Measurements from ENCODE around the gene CAMSAP1.

DNA sequence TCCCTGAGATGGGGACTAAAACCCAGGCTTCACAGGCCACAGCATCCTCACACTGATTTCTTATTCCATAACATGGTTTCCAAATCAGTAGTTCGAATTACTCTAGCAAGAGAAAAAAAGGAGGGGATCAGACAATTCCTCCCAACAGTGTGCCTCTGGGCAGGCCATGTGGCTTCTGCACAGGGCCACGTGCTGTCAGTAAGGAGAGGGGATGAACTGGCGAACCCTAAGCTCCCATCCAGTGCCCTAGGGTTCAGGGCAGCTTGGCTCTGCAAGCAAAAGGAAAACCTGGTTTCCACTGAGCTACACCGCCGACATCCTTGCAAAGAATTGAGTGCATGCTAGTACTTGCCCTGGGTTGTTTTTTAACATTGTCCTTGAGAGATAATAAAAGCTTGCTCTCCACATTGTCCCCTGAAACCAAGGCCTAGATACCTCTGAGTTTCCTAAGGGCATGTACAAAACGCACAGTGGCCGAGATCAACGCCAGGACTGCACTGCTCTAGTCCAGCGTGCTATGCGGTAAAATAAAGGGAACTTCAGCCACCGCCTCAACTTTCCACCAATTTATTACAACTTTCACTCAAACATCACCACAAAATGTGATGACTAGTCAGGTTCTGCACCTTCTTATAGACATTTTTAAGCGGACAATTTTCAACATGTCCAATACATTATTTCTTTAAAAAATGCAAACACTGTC lies 4.5 kb downstream of the CAMSAP1 start:
- TF ChIP-seq, protein P1, sequence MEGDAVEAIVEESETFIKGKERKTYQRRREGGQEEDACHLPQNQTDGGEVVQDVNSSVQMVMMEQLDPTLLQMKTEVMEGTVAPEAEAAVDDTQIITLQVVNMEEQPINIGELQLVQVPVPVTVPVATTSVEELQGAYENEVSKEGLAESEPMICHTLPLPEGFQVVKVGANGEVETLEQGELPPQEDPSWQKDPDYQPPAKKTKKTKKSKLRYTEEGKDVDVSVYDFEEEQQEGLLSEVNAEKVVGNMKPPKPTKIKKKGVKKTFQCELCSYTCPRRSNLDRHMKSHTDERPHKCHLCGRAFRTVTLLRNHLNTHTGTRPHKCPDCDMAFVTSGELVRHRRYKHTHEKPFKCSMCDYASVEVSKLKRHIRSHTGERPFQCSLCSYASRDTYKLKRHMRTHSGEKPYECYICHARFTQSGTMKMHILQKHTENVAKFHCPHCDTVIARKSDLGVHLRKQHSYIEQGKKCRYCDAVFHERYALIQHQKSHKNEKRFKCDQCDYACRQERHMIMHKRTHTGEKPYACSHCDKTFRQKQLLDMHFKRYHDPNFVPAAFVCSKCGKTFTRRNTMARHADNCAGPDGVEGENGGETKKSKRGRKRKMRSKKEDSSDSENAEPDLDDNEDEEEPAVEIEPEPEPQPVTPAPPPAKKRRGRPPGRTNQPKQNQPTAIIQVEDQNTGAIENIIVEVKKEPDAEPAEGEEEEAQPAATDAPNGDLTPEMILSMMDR (IDR thresholded peaks at IDR 0.05 in 8 of 11, conservative IDR thresholded peaks at IDR 0.05 in 3 of 11), result no peak
- TF ChIP-seq POLR2AphosphoS5 (IDR thresholded peaks at IDR 0.05) (no peak), POLR2A (IDR thresholded peaks at IDR 0.05) (no peak)
